SK-N-SH (cell line): ENCODE measurements around the gene VTN. TPM values are rescaled to one million over a fixed set of nuclear protein-coding genes. Genes with fewer than 3 reads are reported as not detected.

Experiments used
- CTCF ChIA-PET: fragments of 300-600, 350-600 bp; formaldehyde crosslinking; extraction: SDS; loops from one replicate; lab custom pipeline; 2021; lab: Yijun Ruan, JAX
- POLR2A ChIA-PET: fragments of 350-600 bp; sonication (Branson Sonifier 250); formaldehyde crosslinking; extraction: SDS; loops from one replicate; lab custom pipeline; 2020; ENCODE audit warnings: antibody characterized with exemption, inconsistent platforms; lab: Yijun Ruan, JAX
- DNase-seq: peaks from one replicate; pipeline ENCODE4 v3.0.0; 2012
- H2AFZ ChIP-seq: fragments of 200-600 bp; sonication (generic); 2 replicates; pipeline ENCODE4 v1.8.1; 2016; ENCODE audit warnings: antibody characterized with exemption, mild to moderate bottlenecking, low read depth
- H3F3A ChIP-seq: fragments of 200-600 bp; sonication (generic); replicated peaks from 2 replicates; pipeline ENCODE3; 2016; ENCODE audit warnings: antibody characterized with exemption, mild to moderate bottlenecking; ENCODE audit not compliant: insufficient read depth
- H3K27ac ChIP-seq, 2 experiments: fragments of 200-500 bp in 1 of 2; fragments of 200-600 bp in 1 of 2; sonication (Bioruptor generic) in 1 of 2; sonication (generic), shearing (Covaris generic) in 1 of 2; 2 replicates each; pipeline versions ENCODE4 v1.5.1 to v1.6.1; 2014 to 2016; ENCODE audit warnings: low read depth in 2 of 2, inconsistent platforms in 1 of 2, low read length in 1 of 2, mild to moderate bottlenecking in 1 of 2, mixed read lengths in 1 of 2
- H3K27me3 ChIP-seq: fragments of 200-600 bp; sonication (generic), shearing (Covaris generic); 2 replicates; pipeline ENCODE4 v1.6.1; 2016; ENCODE audit warnings: mixed run types; ENCODE audit not compliant: insufficient read depth
- H3K36me3 ChIP-seq, 2 experiments: fragments of 200-500 bp in 1 of 2; fragments of 200-600 bp in 1 of 2; sonication (Bioruptor generic) in 1 of 2; sonication (generic) in 1 of 2; replicated peaks in 1 of 2; 2 replicates each; pipeline versions ENCODE3 to v1.5.1; 2014 to 2016; ENCODE audit warnings: low read length in 1 of 2, mild to moderate bottlenecking in 1 of 2; ENCODE audit not compliant: insufficient read depth in 2 of 2, control insufficient read depth in 1 of 2
- H3K4me1 ChIP-seq, 2 experiments: fragments of 200-500 bp in 1 of 2; fragments of 200-600 bp in 1 of 2; sonication (Bioruptor generic) in 1 of 2; sonication (generic), shearing (Covaris generic) in 1 of 2; 2 replicates each; pipeline versions ENCODE4 v1.5.1 to v1.6.1; 2014 to 2016; ENCODE audit warnings: low read depth in 1 of 2, low read length in 1 of 2, mixed run types in 1 of 2; ENCODE audit not compliant: insufficient read depth in 2 of 2, control insufficient read depth in 1 of 2
- H3K4me2 ChIP-seq: fragments of 200-600 bp; sonication (generic), shearing (Covaris generic); 2 replicates; pipeline ENCODE4 v1.6.1; 2017; ENCODE audit warnings: mixed run types
- H3K4me3 ChIP-seq, 2 experiments: fragments of 200-500 bp in 1 of 2; fragments of 200-600 bp in 1 of 2; sonication (Bioruptor generic) in 1 of 2; sonication (generic), shearing (Covaris generic) in 1 of 2; 2 replicates each; pipeline versions ENCODE4 v1.5.1 to v1.8.1; 2014 to 2016; ENCODE audit warnings: low read depth in 2 of 2, inconsistent platforms in 1 of 2, low read length in 1 of 2, mild to moderate bottlenecking in 1 of 2, mixed read lengths in 1 of 2, moderate library complexity in 1 of 2
- H3K79me2 ChIP-seq: fragments of 200-600 bp; sonication (generic); 2 replicates; pipeline ENCODE4 v1.8.1; 2017; ENCODE audit warnings: mild to moderate bottlenecking; ENCODE audit not compliant: insufficient read depth
- H3K9ac ChIP-seq: fragments of 200-600 bp; sonication (generic); 2 replicates; pipeline ENCODE4 v1.6.1; 2017; ENCODE audit warnings: mixed run types
- H3K9me2 ChIP-seq: fragments of 200-600 bp; sonication (generic); 2 replicates; pipeline ENCODE4 v1.6.1; 2017; ENCODE audit warnings: mixed run types
- H3K9me3 ChIP-seq: fragments of 200-600 bp; sonication (generic); 2 replicates; pipeline ENCODE4 v1.6.1; 2017; ENCODE audit warnings: mixed run types, mild to moderate bottlenecking, moderate library complexity
- H4K20me1 ChIP-seq: fragments of 200-600 bp; sonication (generic); 2 replicates; pipeline ENCODE4 v1.6.1; 2017; ENCODE audit warnings: mild to moderate bottlenecking, mixed run types; ENCODE audit not compliant: insufficient read depth
- ELF1 ChIP-seq: IDR thresholded peaks from 2 replicates; pipeline ENCODE4 v1.4.0; 2012
- EP300 ChIP-seq, 2 experiments: IDR thresholded peaks; 2 replicates each; pipeline versions ENCODE4 v1.4.0 to v1.6.1; 2012; ENCODE audit warnings: borderline replicate concordance in 1 of 2, low read depth in 1 of 2, low read length in 1 of 2
- EZH2phosphoT487 ChIP-seq: fragments of 200-600 bp; sonication (generic); IDR thresholded peaks from 2 replicates; pipeline ENCODE4 v1.6.1; 2017; ENCODE audit warnings: low read depth, mixed run types, mild to moderate bottlenecking, antibody characterized with exemption, moderate library complexity, borderline replicate concordance
- FOXJ3 ChIP-seq: sonication (generic); formaldehyde crosslinking; IDR thresholded peaks from 2 replicates; pipeline ENCODE4 v1.5.1; 2020; ENCODE audit warnings: mild to moderate bottlenecking, missing genetic modification reagents
- FOXM1 ChIP-seq: IDR thresholded peaks from 2 replicates; pipeline ENCODE4 v1.4.0; 2012; ENCODE audit warnings: low read depth, mild to moderate bottlenecking
- MXI1 ChIP-seq: IDR thresholded peaks from 2 replicates; pipeline ENCODE4 v1.6.1; 2012; ENCODE audit warnings: mild to moderate bottlenecking, low read depth, low read length, improper control_type of control experiment
- NFIC ChIP-seq: IDR thresholded peaks from 2 replicates; pipeline ENCODE4 v1.4.0; 2012; ENCODE audit warnings: borderline replicate concordance
- SIN3A ChIP-seq: IDR thresholded peaks from 2 replicates; pipeline ENCODE4 v1.6.1; 2012; ENCODE audit warnings: low read depth, mild to moderate bottlenecking, low read length, moderate library complexity, borderline replicate concordance
- TAF1 ChIP-seq: IDR thresholded peaks from 2 replicates; pipeline ENCODE4 v1.6.1; 2012; ENCODE audit warnings: low read depth, mild to moderate bottlenecking, low read length, moderate library complexity, borderline replicate concordance
- TCF12 ChIP-seq: IDR thresholded peaks from 2 replicates; pipeline ENCODE4 v1.4.0; 2012
- WGBS: methylation state at CpG from one replicate; pipeline ENCODE4 v1.1.6; 2017; ENCODE audit warnings: low lambda C conversion rate; 5-methylcytosine and 5-hydroxymethylcytosine counted together
- polyA plus RNA-seq, 3 experiments: library from polyadenylated mRNA; depleted of rRNA; stranded (reverse); fragments of >200 nt; gene quantifications; 2 replicates each; pipeline ENCODE4 v1.2.3, GENCODE V29; 2012
- TF ChIP-seq, protein P1 (sequence below): fragments of 150-350 bp; IDR thresholded peaks from 2 replicates; pipeline ENCODE4 v1.6.1; 2016; ENCODE audit warnings: mild to moderate bottlenecking, low read depth, low read length
- TF ChIP-seq, protein P2 (sequence below): IDR thresholded peaks from 2 replicates; pipeline ENCODE4 v1.6.1; 2012; ENCODE audit warnings: mild to moderate bottlenecking, low read depth, low read length, moderate library complexity
- TF ChIP-seq, protein P3 (sequence below): IDR thresholded peaks from 2 replicates; pipeline ENCODE4; 2012
- TF ChIP-seq, protein P4 (sequence below): fragments of 150-350 bp; IDR thresholded peaks from 2 replicates; pipeline ENCODE4 v1.6.1; 2017; ENCODE audit warnings: antibody characterized with exemption, low read length, low read depth, borderline replicate concordance

Gene VTN
- polyA plus RNA-seq, 1 of the 3 experiments (the other 2 are of a cell fraction): 1.2 TPM

DNA sequence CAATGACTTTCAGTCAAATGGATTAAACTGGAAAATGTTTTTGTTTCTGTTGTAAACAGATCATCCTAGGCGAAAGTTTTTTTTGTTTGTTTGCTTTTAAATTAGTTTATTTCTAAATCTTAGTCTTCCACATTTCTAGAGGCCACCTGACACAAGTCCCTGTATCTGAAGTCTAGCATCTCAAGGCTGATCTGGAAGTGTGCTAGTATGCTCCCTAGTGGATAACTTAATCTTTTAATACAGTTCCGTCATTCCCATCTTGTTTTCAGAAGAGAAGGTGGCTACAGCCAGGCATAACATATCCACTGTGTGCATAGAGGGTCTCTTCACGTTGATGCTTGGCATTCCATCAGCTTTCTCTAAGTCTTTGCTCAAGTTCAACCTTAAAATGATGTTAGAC is 42.4 kb downstream of the VTN start:
- no peak for DNase-seq
- ChIA-PET POLR2A (no interaction called here), CTCF (interaction anchor here (0.8 to 2.4 kb wide), 2 partner anchors 8 to 448 kb away, joined by 4 to 9 read pairs; no protein-coding TSS in a partner anchor)
- no peak overlapping the region for H3K4me3 ChIP-seq
- H3K9ac ChIP-seq: no peak overlapping the region
- 79% methylated on average over 3 of the region's 3 CpGs for WGBS
- no peak overlapping the region for H2AFZ ChIP-seq
- no peak overlapping the region for H3K27ac ChIP-seq
- H3K79me2 ChIP-seq: peaks cover 21% of the 10 kb centered on the region
- no peaks in the 10 kb centered on the region for H3K9me2 ChIP-seq
- no peaks in the 10 kb centered on the region for H4K20me1 ChIP-seq
- no peak overlapping the region for H3K4me2 ChIP-seq
- H3K27me3 ChIP-seq: no peaks in the 10 kb centered on the region
- TF ChIP-seq SIN3A (no peak), FOXM1 (no peak), EP300 (IDR thresholded peaks at IDR 0.05; ENCODE audit: borderline replicate concordance in 1 of 2, low read depth in 1 of 2, low read length in 1 of 2) (no peak), ELF1 (no peak), TAF1 (no peak), FOXJ3 (CRISPR knock-in tag) (no peak), EZH2phosphoT487 (no peak), MXI1 (no peak), TCF12 (no peak), NFIC (no peak)
- TF ChIP-seq, protein P1, sequence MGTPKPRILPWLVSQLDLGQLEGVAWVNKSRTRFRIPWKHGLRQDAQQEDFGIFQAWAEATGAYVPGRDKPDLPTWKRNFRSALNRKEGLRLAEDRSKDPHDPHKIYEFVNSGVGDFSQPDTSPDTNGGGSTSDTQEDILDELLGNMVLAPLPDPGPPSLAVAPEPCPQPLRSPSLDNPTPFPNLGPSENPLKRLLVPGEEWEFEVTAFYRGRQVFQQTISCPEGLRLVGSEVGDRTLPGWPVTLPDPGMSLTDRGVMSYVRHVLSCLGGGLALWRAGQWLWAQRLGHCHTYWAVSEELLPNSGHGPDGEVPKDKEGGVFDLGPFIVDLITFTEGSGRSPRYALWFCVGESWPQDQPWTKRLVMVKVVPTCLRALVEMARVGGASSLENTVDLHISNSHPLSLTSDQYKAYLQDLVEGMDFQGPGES: no peak
- TF ChIP-seq, protein P2, sequence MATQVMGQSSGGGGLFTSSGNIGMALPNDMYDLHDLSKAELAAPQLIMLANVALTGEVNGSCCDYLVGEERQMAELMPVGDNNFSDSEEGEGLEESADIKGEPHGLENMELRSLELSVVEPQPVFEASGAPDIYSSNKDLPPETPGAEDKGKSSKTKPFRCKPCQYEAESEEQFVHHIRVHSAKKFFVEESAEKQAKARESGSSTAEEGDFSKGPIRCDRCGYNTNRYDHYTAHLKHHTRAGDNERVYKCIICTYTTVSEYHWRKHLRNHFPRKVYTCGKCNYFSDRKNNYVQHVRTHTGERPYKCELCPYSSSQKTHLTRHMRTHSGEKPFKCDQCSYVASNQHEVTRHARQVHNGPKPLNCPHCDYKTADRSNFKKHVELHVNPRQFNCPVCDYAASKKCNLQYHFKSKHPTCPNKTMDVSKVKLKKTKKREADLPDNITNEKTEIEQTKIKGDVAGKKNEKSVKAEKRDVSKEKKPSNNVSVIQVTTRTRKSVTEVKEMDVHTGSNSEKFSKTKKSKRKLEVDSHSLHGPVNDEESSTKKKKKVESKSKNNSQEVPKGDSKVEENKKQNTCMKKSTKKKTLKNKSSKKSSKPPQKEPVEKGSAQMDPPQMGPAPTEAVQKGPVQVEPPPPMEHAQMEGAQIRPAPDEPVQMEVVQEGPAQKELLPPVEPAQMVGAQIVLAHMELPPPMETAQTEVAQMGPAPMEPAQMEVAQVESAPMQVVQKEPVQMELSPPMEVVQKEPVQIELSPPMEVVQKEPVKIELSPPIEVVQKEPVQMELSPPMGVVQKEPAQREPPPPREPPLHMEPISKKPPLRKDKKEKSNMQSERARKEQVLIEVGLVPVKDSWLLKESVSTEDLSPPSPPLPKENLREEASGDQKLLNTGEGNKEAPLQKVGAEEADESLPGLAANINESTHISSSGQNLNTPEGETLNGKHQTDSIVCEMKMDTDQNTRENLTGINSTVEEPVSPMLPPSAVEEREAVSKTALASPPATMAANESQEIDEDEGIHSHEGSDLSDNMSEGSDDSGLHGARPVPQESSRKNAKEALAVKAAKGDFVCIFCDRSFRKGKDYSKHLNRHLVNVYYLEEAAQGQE: no peak
- TF ChIP-seq, protein P3, sequence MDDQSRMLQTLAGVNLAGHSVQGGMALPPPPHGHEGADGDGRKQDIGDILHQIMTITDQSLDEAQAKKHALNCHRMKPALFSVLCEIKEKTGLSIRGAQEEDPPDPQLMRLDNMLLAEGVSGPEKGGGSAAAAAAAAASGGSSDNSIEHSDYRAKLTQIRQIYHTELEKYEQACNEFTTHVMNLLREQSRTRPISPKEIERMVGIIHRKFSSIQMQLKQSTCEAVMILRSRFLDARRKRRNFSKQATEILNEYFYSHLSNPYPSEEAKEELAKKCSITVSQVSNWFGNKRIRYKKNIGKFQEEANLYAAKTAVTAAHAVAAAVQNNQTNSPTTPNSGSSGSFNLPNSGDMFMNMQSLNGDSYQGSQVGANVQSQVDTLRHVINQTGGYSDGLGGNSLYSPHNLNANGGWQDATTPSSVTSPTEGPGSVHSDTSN: no peak
- TF ChIP-seq, protein P4, sequence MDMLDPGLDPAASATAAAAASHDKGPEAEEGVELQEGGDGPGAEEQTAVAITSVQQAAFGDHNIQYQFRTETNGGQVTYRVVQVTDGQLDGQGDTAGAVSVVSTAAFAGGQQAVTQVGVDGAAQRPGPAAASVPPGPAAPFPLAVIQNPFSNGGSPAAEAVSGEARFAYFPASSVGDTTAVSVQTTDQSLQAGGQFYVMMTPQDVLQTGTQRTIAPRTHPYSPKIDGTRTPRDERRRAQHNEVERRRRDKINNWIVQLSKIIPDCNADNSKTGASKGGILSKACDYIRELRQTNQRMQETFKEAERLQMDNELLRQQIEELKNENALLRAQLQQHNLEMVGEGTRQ: no peak
- H3K9me3 ChIP-seq: no peaks in the 10 kb centered on the region
- peaks cover 0 to 2% of the 10 kb centered on the region in 2 experiments; a peak in 1 of 4 replicates for H3K4me1 ChIP-seq
- peaks cover 25 to 50% of the 10 kb centered on the region in 2 experiments for H3K36me3 ChIP-seq
- H3F3A ChIP-seq: peaks cover 4% of the 10 kb centered on the region
